T-cell (primary cell): Measurements from ENCODE around the gene ERG. TPM values are rescaled to one million over a fixed set of nuclear protein-coding genes. Genes with fewer than 3 reads are reported as not detected.

Source experiments
- ATAC-seq, 4 experiments: fragments of 200-7000 bp in 3 of 4; fragments of 150-1000 bp in 1 of 4; cut with Tn5 transposase; replicated peaks in 1 of 4; 1 replicate in 3 of 4; 2 replicates in 1 of 4; pipeline ENCODE4 v1.10.0; 2021; ENCODE audit warnings: moderate library complexity in 3 of 4, mild to moderate bottlenecking in 2 of 4, moderate number of reproducible peaks in 1 of 4
- CTCF ChIA-PET, 2 donors: fragments of 300-600 bp; sonication (Branson Sonifier 250); formaldehyde crosslinking; loops; one replicate each; lab custom pipeline; 2022; ENCODE audit warnings: antibody characterized with exemption in 2 of 2; lab: Charles Lee
- POLR2A ChIA-PET, 2 donors: fragments of 300-600 bp; sonication (Branson Sonifier 250); formaldehyde crosslinking; loops; one replicate each; lab custom pipeline; 2022; ENCODE audit warnings: antibody characterized with exemption in 2 of 2; lab: Charles Lee
- DNase-seq, 35 experiments: peaks; one replicate each; pipeline versions ENCODE4 v3.0.0 to v3.0.0-alpha.2; 2013 to 2023
- H3K27ac ChIP-seq: one replicate; pipeline ENCODE4 v1.5.1; 2013; ENCODE audit warnings: low read length
- H3K27me3 ChIP-seq, 2 experiments: replicated peaks in 1 of 2; 1 replicate in 1 of 2; 2 replicates in 1 of 2; pipeline versions ENCODE4 v1.6.1 to v1.7.0; 2013; ENCODE audit warnings: low read length in 1 of 2, mixed read lengths in 1 of 2; ENCODE audit not compliant: control insufficient read depth in 2 of 2, insufficient read depth in 2 of 2; ENCODE audit errors: extremely low read depth in 1 of 2
- H3K36me3 ChIP-seq, 2 donors: 1 replicate in 1 of 2; 2 replicates in 1 of 2; pipeline versions ENCODE4 v1.6.1 to v1.7.0; 2013; ENCODE audit warnings: low read length in 1 of 2; ENCODE audit not compliant: control insufficient read depth in 2 of 2, insufficient read depth in 1 of 2; ENCODE audit errors: extremely low read depth in 1 of 2
- H3K4me1 ChIP-seq, 2 experiments: 1 replicate in 1 of 2; 2 replicates in 1 of 2; pipeline versions ENCODE4 v1.6.1 to v1.7.0; 2013; ENCODE audit warnings: low read length in 2 of 2, mixed read lengths in 1 of 2; ENCODE audit not compliant: insufficient read depth in 2 of 2, control insufficient read depth in 1 of 2; ENCODE audit errors: extremely low read depth in 1 of 2
- H3K4me3 ChIP-seq, 2 donors: 1 replicate in 1 of 2; 2 replicates in 1 of 2; pipeline versions ENCODE4 v1.5.1 to v1.7.0; 2013; ENCODE audit warnings: mild to moderate bottlenecking in 2 of 2, low read length in 1 of 2, moderate library complexity in 1 of 2; ENCODE audit not compliant: control insufficient read depth in 1 of 2; ENCODE audit errors: extremely low read depth in 1 of 2
- H3K9me3 ChIP-seq: 2 replicates; pipeline ENCODE4 v1.7.0; 2013
- H3K27ac Mint-ChIP-seq, 2 donors: one replicate each; pipeline ENCODE4 v1.8.0; 2020 to 2021; ENCODE audit warnings: mild to moderate bottlenecking in 2 of 2, mixed read lengths in 2 of 2
- H3K27me3 Mint-ChIP-seq, 2 donors: one replicate each; pipeline ENCODE4 v1.8.0; 2021 to 2022; ENCODE audit warnings: mixed read lengths in 2 of 2
- H3K36me3 Mint-ChIP-seq: one replicate; pipeline ENCODE4 v1.8.0; 2021; ENCODE audit warnings: mixed read lengths
- H3K4me1 Mint-ChIP-seq, 3 donors: one replicate each; pipeline ENCODE4 v1.8.0; 2020 to 2022; ENCODE audit warnings: mixed read lengths in 3 of 3, mild to moderate bottlenecking in 1 of 3
- H3K4me3 Mint-ChIP-seq, 3 donors: one replicate each; pipeline ENCODE4 v1.8.0; 2020 to 2022; ENCODE audit warnings: mild to moderate bottlenecking in 3 of 3, mixed read lengths in 3 of 3, moderate library complexity in 3 of 3
- H3K9me3 Mint-ChIP-seq, 3 donors: one replicate each; pipeline ENCODE4 v1.8.0; 2020 to 2022; ENCODE audit warnings: mixed read lengths in 3 of 3
- WGBS: methylation state at CpG from one replicate; pipeline ENCODE4 v1.1.5; 2013; ENCODE audit warnings: missing lambda C conversion rate; ENCODE audit not compliant: insufficient coverage; 5-methylcytosine and 5-hydroxymethylcytosine counted together
- total RNA-seq, 35 experiments: library from RNA in 6 of 35; stranded (reverse) in 6 of 35; fragments of 120-200 nt in 1 of 35; gene quantifications; one replicate each; pipeline versions ENCODE4 v1.2.1 to v1.2.4 and lab custom pipeline; 2013 to 2026

The ERG gene
- total RNA-seq, 5 donors from 2014 or later (not counting 1 experiment from before 2014, with no cell fraction given): 0.54 to 1.5 (median 0.85) TPM; not detected in 1

- no peaks in the 10 kb centered on the region for H3K4me1 ChIP-seq
- Mint-ChIP-seq H3K36me3 (no peaks in the 10 kb centered on the region), H3K27ac (no peak overlapping the region), H3K9me3 (no peaks in the 10 kb centered on the region), H3K4me1 (no peaks in the 10 kb centered on the region), H3K27me3 (peaks cover 6% of the 10 kb centered on the region in 2 donors), H3K4me3 (no peak overlapping the region)
- H3K9me3 ChIP-seq: no peaks in the 10 kb centered on the region
- no peak for DNase-seq
- ChIA-PET CTCF (interaction anchor here in 1 of 2 donors (0.7 kb wide), 1 partner anchor 16 kb away, joined by 3 read pairs; no protein-coding TSS in a partner anchor), POLR2A (no interaction called here)
- 80% methylated on average over 1 of the region's 2 CpGs for WGBS
- no peak for ATAC-seq
- H3K36me3 ChIP-seq: no peaks in the 10 kb centered on the region
- H3K27ac ChIP-seq: no peak overlapping the region
- no peak overlapping the region for H3K4me3 ChIP-seq
- H3K27me3 ChIP-seq: no peaks in the 10 kb centered on the region
These were observed 132.8 kb downstream of the ERG start for GRCh38 chr21:38365521-38365920.

GRCh38 chr21:38363693-38364092 lies 134.6 kb downstream of the ERG start:
- Mint-ChIP-seq H3K36me3 (no peaks in the 10 kb centered on the region), H3K4me1 (no peaks in the 10 kb centered on the region), H3K9me3 (no peaks in the 10 kb centered on the region), H3K27me3 (peaks cover 9 to 13% of the 10 kb centered on the region in 2 donors), H3K4me3 (no peak overlapping the region), H3K27ac (no peak overlapping the region)
- no peaks in the 10 kb centered on the region for H3K4me1 ChIP-seq
- H3K4me3 ChIP-seq: no peak overlapping the region
- no peaks in the 10 kb centered on the region for H3K9me3 ChIP-seq
- POLR2A ChIA-PET: no interaction called here
- ATAC-seq (no peak), DNase-seq (no peak)
- 71% methylated on average over 1 of the region's 1 CpG for WGBS
- no peaks in the 10 kb centered on the region for H3K36me3 ChIP-seq
- CTCF ChIA-PET: no interaction called here
- H3K27ac ChIP-seq: no peak overlapping the region
- peaks cover 0 to 6% of the 10 kb centered on the region in 2 experiments for H3K27me3 ChIP-seq

GRCh38 chr21:38361324-38361723 lies 137.0 kb downstream of the ERG start:
- Histone ChIP-seq H3K4me1 (no peaks in the 10 kb centered on the region), H3K27ac (no peak overlapping the region), H3K9me3 (no peaks in the 10 kb centered on the region), H3K27me3 (peaks cover 0 to 9% of the 10 kb centered on the region in 2 experiments), H3K4me3 (no peak overlapping the region), H3K36me3 (no peaks in the 10 kb centered on the region)
- CTCF ChIA-PET: no interaction called here
- Mint-ChIP-seq H3K4me1 (no peaks in the 10 kb centered on the region), H3K9me3 (no peaks in the 10 kb centered on the region), H3K4me3 (no peak overlapping the region), H3K36me3 (no peaks in the 10 kb centered on the region), H3K27me3 (peaks cover 9 to 17% of the 10 kb centered on the region in 2 donors), H3K27ac (no peak overlapping the region)
- POLR2A ChIA-PET: no interaction called here
- DNase-seq (no peak), ATAC-seq (no peak)
- 100% methylated on average over 1 of the region's 1 CpG for WGBS

- Mint-ChIP-seq H3K27me3 (peaks cover 9 to 21% of the 10 kb centered on the region in 2 donors), H3K36me3 (no peaks in the 10 kb centered on the region), H3K4me3 (no peak overlapping the region), H3K9me3 (no peaks in the 10 kb centered on the region), H3K4me1 (no peaks in the 10 kb centered on the region), H3K27ac (no peak overlapping the region)
- ChIA-PET CTCF (no interaction called here), POLR2A (no interaction called here)
- 71% methylated on average over 7 of the region's 7 CpGs for WGBS
- peaks cover 0 to 3% of the 10 kb centered on the region in 2 experiments for H3K4me1 ChIP-seq
- no peaks in the 10 kb centered on the region for H3K9me3 ChIP-seq
- no peaks in the 10 kb centered on the region for H3K36me3 ChIP-seq
- no peak for DNase-seq
- H3K27ac ChIP-seq: no peak overlapping the region
- H3K27me3 ChIP-seq: peaks cover 0 to 23% of the 10 kb centered on the region in 2 experiments
- ATAC-seq: no peak
- H3K4me3 ChIP-seq: no peak overlapping the region
These were observed 138.4 kb downstream of the ERG start for GRCh38 chr21:38359835-38360234.

GRCh38 chr21:38359090-38359489 lies 139.2 kb downstream of the ERG start:
- Mint-ChIP-seq H3K27ac (no peak overlapping the region), H3K9me3 (no peaks in the 10 kb centered on the region), H3K4me1 (no peaks in the 10 kb centered on the region), H3K36me3 (no peaks in the 10 kb centered on the region), H3K27me3 (peaks cover 9 to 23% of the 10 kb centered on the region in 2 donors), H3K4me3 (no peak overlapping the region)
- H3K9me3 ChIP-seq: no peaks in the 10 kb centered on the region
- H3K27ac ChIP-seq: no peak overlapping the region
- ChIA-PET POLR2A (no interaction called here), CTCF (no interaction called here)
- no peak overlapping the region for H3K4me3 ChIP-seq
- no peaks in the 10 kb centered on the region for H3K36me3 ChIP-seq
- no peak for DNase-seq
- ATAC-seq: no peak
- H3K4me1 ChIP-seq: peaks cover 0 to 3% of the 10 kb centered on the region in 2 experiments
- peaks cover 0 to 25% of the 10 kb centered on the region in 2 experiments for H3K27me3 ChIP-seq
- WGBS: 79% methylated on average over 5 of the region's 5 CpGs

GRCh38 chr21:38358666-38359065 lies 139.6 kb downstream of the ERG start:
- Histone ChIP-seq H3K4me1 (peaks cover 0 to 3% of the 10 kb centered on the region in 2 experiments), H3K4me3 (no peak overlapping the region), H3K9me3 (no peaks in the 10 kb centered on the region), H3K27ac (no peak overlapping the region), H3K36me3 (no peaks in the 10 kb centered on the region), H3K27me3 (peaks cover 0 to 25% of the 10 kb centered on the region in 2 experiments)
- Mint-ChIP-seq H3K36me3 (no peaks in the 10 kb centered on the region), H3K27ac (no peak overlapping the region), H3K4me3 (no peak overlapping the region), H3K27me3 (peaks cover 9 to 23% of the 10 kb centered on the region in 2 donors), H3K9me3 (no peaks in the 10 kb centered on the region), H3K4me1 (no peaks in the 10 kb centered on the region)
- ChIA-PET POLR2A (no interaction called here), CTCF (no interaction called here)
- ATAC-seq (no peak), DNase-seq (no peak)
- 81% methylated on average over 2 of the region's 3 CpGs for WGBS
